ENCODE results near the gene ACSF3.
"Not testable (repeated sequence)": the region's sequence is repeated elsewhere in the genome, so short reads cannot be mapped to it uniquely, and the experiment has no call there.

ACSF3 gene

GRCh38 chr16:89055894-89056555, 37.6 kb upstream of the ACSF3 start:
- no peak for DNase-seq (ENCODE audit: low spot score)

DNA sequence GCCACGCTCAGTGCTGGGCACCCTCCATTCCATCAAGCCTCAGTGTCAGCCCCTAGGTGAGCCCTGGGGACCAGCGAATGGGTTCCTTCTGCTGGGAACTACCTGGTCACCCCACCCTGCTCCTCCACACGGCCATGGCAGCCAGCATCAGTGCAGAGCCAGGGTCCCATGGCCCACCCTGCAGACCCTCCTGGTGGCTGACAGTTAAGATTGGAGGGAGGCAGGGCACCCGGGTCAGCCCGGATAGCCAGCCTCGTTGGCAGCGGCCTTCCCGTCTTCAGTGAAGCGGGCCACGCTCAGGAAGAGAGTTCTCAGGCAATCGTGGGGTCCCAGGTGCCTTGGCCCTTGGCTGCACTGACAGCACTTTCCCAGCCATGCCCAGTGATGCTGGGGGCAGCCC, 37.1 kb upstream of the ACSF3 start:
- no peak for DNase-seq (ENCODE audit: low spot score)

DNA sequence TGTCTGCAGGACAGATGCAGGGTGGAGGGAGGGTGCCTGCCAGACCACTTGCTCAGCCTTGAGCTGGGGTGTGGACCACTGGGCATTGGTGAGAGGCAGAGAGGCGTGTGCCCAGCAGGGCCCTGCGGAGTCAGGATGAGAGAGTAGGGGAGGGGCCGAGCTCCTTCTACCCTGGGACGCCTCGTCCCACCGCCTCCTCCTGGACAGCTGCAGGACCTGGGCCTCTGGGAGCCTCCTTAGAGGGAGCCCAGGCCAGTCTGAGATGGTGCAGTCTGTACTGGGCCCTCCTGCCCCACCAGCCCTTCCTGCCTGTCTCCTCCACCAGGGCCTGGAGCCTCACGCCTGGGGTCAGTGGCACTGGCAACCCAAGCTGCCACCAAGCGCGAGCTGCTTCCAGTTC, 35.9 kb upstream of the ACSF3 start:
- DNase-seq (ENCODE audit: low spot score), result no peak

DNA sequence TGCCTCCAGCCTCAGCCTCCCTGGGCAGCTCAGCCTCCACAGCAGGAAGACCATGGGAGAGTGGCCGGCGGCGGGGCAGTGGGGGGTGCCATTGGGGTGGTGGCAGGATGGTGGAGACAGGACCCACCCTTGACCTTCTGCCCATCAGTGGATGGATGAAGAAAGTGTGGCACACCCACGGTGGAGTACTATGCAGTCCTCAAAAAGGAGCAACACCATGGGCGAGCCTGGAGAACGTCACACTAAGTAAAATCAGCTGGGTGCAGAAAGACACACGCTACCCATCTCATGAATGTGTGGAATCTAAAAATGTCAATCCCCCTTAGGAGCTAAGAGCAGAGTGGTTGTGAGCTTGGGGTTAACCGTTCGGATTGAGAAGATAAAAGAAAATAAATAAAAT, 34.8 kb upstream of the ACSF3 start:
- no peak for DNase-seq (ENCODE audit: low spot score)

DNA sequence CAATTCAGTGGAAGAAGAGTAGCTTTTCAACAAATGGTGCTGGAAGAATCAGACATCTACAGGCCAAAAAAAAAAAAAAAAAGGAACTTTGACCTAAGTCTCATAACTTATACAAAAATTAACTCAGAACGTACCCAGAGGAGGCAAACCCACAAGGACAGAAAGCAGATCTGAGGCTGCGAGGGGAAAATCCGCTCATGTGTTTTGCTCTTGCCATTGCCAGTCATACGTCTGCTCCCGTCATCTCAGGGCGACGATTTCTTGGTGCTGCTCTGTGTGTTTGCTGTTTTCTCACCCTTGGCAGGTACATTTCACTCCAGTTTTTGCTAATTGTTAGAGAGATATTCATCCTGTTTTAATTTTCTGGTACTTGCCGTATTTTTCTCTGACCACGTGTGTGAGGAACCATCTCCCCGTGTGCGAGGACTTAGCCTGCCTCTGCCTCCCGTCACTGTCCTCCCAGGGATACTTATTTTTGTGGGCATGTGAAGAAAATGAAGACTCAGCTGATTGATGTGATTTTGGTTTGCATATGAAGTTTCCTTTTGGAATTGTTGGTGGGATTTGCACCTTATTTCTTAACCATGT, 33.4 kb upstream of the ACSF3 start:
- no peak for DNase-seq (ENCODE audit: low spot score)

DNA sequence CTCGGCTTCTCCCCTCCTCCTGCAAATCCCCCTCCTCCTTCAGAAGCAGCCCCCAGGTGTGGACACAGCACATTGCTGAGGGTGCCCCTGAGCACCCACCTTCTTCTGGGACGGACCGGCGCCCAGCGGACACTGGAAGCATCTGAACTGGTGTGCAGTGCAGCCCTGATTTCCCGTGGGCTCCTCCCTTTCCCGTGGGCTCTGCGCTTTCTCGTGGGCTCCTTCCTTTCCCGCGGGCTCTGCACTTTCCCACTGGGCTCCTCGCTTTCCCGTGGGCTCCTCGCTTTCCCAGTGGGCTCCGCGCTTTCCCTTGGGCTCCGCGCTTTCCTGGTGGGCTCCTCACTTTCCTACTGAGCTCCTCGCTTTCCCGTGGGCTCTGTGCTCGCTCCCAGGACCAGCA, 32.6 kb upstream of the ACSF3 start:
- no peak for DNase-seq (ENCODE audit: low spot score)

DNA sequence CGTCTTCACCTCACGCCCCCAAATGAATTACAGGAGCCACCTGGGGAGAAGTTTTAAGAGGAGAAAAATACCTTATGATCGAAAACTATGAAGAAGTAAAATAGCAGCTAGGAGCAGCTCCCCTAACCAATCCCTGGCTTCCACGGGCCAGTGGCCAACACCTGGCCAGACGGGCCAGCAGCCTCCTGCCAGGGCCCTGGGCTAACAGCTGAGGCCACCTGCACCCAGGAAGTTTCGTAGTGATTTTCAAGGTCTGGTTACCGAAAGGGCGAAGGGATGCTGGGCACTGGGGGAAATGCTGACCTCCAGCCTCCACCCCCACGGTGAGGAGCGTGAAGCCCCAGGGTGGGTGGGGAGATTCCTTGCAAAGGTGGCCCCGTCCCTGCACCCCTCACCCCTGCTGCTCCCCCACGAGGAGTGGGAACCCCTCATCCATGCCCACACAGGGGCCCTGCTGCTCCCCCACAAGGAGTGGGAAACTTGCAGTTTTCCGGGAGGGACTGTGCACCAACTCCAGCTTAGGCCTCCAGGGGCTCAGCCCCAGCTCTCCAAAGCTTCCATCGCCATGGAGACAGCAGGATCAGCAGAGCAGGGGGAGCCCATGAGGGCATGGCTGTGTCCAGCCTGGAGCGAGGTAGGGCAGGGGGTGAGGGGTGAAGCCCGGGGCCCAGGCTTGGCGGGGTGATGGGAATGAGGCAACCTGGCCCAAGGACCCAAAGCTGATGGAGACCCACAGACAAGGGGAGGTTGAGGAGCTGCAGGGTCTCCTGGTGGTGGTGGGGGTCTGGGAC, 31.9 kb upstream of the ACSF3 start:
- no peak for DNase-seq (ENCODE audit: low spot score)

GRCh38 chr16:89062389-89063345, 31.0 kb upstream of the ACSF3 start:
- DNase-seq (ENCODE audit: low spot score), result no peak

GRCh38 chr16:89063768-89064320, 29.8 kb upstream of the ACSF3 start:
- DNase-seq (ENCODE audit: low spot score), result no peak

- no peak for DNase-seq (ENCODE audit: low spot score)
Observed at GRCh38 chr16:89064606-89065457, 28.8 kb upstream of the ACSF3 start.

GRCh38 chr16:89065458-89065822, 28.2 kb upstream of the ACSF3 start:
- DNase-seq (ENCODE audit: low spot score), result no peak

- DNase-seq (ENCODE audit: low spot score), result no peak
Observed at GRCh38 chr16:89066721-89067120, 26.9 kb upstream of the ACSF3 start.

DNA sequence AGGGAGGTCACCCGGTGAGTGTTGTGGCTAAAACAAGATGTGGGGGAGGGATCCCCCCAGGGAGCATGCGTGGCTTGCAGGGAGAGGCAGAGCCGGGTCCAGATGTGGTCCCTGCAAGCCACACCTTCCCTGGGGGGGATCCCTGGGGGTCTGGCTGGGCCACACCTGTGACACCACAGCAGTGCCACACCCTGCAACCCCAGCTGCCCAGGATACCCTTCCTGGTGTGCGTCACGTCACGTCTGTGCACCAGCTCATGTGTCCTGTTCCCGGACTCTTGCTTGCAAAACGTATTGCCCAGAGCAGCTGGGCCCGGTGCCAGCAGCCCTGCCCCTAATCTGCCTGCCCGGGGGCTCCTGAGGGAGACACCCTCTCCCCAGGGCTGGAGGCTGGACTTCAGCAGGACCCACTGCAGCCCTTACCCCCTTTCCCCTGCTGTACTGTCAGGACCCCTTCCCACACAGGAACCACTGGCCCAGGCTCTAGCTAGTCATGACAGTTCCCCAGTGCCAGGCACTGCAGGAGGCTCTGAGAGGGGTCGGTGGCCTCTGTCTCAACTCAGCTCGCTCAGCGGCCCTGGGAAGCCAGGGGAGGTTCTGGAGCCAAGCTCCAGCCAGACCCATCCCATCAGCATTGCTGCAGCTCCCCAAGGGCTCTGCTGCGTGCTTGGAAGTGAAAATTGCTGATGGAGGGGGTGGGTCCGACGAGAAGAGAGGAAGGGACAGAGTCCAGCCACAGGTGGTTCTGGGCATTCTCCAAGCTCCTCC, 25.8 kb upstream of the ACSF3 start:
- no peak for DNase-seq (ENCODE audit: low spot score)

- DNase-seq (ENCODE audit: low spot score), result not testable (repeated sequence)
Observed at GRCh38 chr16:89068814-89069616, 24.6 kb upstream of the ACSF3 start.

DNA sequence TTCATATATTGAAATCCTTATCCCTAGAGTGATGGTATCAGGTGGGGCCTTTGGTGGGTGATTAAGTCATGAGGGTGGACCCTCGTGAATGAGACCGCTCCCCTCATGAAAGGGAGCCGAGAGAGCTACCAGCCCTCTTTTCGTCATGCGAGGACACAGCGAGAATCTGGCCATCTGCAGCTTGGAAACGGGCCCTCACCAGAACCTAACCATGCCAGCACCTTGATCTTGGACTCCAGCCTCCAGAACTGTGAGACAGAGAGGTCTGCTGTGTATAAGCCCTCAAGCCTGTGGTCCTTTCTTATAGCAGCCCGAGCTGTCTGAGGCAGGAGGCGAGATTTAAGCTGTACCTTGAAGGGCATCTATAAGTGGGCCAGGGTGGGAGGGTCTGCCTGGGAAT, 23.7 kb upstream of the ACSF3 start:
- no peak for DNase-seq (ENCODE audit: low spot score)

DNA sequence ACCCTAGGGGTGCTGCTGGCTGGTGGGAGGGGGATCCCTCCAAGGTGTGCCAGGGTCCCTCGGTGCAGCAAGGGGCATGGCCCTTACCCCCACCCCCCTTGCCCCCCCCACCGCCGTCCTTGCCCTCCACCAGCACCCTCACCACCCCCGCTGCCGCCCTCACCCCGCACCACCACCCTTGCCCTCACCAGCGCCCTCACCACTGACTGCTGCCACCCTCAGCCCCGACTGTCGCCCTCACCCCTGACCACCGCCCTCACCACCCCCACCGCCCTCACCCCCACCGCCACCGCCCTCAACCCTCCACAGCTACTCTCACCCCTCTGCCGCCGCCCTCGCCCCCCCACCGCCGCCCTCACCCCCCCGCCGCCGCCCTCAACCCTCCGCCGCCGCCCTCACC, 23.1 kb upstream of the ACSF3 start:
- no peak for DNase-seq (ENCODE audit: low spot score)

- no peak for DNase-seq (ENCODE audit: low spot score)
Observed at GRCh38 chr16:89071686-89072547, 21.7 kb upstream of the ACSF3 start.

GRCh38 chr16:89072548-89073130, 21.0 kb upstream of the ACSF3 start:
- no peak for DNase-seq (ENCODE audit: low spot score)

All from left forelimb (tissue), 1 donor.